HG02588 (cell line): Measurements from ENCODE around the gene FOXA1.
"Not testable (repeated sequence)": the region's sequence is repeated elsewhere in the genome, so short reads cannot be mapped to it uniquely, and the experiment has no call there.

Source experiments
- ATAC-seq: cut with Tn5 transposase; IDR thresholded peaks from one replicate; pipeline ENCODE4 v1.9.1; 2021; ENCODE audit warnings: mild to moderate bottlenecking, moderate library complexity; ENCODE audit not compliant: unreplicated experiment

The FOXA1 gene

DNA sequence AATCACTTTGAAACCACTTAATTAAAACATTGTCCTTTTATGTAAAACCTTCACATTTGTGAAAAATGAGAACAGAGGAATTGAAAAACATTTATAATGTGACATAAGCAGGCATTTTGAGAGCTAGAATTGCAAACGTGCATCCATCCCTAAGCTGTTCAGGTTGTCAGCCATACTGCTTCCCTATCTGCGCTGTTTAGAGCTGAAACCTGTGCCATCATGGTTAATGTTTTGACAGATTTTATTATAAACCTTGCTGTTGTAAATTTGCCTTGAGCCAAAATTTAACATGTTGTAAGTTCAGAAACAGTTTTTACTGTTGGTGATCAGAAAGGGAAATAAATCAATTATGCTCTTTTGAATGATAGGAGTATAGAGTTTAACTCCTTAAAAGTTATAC, 31.9 kb downstream of the FOXA1 start:
- no peak for ATAC-seq

DNA sequence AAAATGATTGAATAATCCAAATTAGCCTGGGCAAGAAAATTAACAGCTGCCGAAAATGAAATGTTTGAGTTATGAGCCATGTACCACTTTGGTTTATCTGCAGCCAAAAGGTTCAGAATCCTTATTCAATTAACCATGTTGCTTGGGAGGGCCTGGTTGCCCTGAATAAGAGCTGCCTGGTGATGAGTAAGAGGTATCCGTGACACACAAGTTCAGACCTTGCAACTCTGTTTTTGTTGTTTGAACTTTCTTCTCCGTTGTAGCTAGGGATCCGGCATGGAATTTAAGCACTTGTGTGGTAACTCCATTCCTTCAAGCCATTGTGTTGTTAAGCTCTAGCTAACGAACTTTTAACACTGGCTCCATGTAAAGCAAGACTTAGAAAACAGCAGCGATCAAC, 35.7 kb downstream of the FOXA1 start:
- ATAC-seq, result no peak

DNA sequence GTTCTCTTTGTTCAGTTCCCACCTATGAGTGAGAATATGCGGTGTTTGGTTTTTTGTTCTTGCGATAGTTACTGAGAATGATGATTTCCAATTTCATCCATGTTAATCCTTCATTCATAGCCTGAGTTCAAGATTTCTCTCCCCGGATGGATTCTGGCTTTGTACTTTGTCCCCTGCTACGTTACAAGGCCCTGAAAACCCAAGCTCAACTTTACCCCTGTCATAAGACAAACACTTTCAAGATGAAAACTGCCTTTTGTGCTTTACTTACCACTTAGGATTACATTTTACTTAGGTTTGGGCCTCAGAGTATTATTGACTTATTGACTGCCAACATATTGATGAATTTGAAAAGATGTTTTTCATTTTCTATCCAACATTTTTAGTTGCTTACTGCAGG, 36.3 kb downstream of the FOXA1 start:
- no peak for ATAC-seq

DNA sequence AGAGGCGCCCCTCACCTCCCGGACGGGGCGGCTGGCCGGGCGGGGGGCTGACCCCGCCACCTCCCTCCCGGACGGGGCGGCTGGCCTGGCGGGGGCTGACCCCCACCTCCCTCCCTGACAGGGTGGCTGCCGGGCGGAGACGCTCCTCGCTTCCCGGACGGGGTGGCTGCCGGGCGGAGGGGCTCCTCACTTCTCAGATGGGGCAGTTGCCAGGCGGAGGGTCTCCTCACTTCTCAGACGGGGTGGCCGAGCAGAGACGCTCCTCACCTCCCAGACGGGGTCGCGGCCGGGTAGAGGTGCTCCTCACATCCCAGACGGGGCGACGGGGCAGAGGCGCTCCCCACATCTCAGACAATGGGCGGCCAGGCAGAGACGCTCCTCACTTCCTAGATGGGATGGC, 39.5 kb downstream of the FOXA1 start:
- not testable (repeated sequence) for ATAC-seq

DNA sequence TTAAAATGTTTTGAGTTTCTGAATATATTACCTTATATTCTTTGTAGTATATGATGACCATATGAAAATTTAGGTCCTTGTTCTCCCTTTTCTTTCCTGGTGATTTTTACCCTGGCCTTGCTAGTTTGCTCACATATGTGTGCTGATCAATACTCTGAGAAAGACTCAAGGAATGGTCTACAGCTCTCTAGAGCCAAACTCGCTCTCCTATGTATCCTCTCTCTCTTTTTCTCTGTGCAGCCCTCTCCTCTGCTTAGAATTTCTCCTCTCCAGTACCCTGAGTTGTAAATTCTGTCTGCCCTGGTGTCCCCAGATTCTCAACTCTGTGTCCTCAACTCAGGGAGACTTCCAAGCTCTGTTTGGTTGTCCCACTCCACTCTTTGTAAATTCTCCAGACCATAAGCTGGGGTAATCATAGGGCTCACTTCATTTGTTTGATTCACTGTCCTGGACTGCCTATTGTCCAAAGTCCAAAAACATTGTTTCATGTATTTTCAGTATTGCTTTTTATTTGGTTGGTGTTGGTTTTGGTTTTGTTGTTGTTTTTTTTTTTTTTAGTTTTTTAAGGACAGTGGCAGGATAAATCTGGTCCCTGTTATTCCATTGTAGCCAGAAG, 41.0 kb downstream of the FOXA1 start:
- no peak for ATAC-seq

DNA sequence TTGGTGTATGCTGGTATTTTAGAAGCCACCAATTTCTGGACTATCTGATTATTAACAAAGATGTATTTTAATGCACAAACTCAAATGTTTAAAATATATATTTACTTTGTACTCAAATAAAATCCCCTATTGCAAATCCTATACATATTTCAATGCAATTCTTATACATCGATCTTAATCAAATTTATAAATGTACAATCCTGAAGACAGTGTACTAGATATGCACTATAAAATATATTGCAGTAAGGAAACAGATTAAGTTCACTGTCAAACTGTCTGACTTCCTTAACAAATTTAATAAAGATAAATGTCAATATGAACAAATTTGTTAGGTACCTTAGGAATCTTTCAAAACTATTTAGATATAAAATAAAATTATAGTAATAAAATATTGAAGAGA, 43.9 kb downstream of the FOXA1 start:
- no peak for ATAC-seq

DNA sequence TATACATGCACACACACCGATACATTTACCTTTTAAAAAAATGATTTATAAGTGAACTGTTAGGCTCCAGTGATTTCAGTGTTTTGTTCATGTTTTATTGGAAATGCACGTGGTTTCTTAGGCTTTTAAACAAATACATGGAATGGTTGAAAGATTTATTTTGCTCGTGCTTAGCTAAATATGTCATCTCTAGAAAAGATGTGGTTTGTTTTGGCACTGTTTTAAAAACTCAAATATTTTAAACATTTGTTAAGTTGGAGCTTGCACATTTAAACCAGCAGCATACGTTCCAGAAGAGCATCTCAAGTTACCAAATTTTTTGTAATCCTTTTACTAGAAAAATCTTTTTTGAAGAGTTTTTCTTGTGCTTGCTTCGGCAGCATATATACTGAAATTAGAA, 44.5 kb downstream of the FOXA1 start:
- no peak for ATAC-seq

DNA sequence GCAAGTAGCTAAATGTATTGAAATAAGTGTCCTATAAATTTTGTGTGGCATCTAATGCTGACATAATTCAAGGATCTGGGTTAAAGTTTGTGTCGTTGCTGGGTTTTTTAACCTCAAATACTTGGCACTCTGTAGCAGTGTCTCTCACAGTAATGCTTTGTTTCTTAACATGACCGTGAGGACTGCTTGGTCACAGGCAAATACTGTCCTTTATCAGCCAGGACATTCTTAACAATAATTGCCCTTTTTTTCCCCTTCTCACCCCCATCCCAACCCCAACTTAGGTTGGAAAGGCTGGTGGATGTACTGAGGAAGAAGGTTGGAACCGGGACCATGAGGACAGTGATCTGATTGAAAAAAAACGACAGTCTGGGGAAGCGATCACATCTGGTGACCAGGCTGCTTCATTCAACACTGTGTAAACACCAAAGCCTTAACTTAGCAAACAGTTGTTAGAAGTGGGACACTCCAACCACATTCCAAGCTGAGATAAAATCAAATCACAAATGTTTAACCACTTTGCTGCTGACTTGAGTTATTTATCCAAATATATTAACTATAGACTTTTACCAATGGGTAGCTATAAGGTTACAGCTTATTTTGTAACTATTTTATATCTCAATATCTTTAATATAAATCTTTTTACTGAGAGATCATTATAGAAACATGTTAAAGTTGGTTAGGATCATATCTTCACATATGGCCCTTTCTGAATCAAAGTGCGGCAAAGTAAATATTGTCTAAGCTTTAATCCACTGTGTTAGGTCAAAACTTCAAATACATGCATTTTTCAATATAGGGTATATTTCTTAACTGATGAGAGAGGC, 48.2 kb downstream of the FOXA1 start:
- no peak for ATAC-seq

DNA sequence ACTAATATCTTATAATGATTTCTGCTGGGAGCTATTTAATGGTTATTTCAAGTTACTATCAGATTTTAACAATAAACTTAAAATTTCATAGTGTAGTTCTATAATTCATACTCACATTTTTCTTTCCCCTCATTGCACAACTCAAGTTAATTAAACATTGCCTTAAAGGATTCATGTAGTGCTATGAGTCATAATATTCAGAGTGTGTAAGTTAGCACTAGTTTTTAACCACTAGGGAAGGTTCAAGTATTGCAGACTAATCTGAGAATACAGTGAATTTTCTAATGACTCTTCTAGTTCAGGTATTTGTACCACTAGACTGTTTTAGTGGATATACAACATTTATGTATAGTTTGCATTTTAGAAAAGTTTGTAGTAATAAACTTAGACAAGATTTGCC, 49.9 kb downstream of the FOXA1 start:
- ATAC-seq, result no peak

DNA sequence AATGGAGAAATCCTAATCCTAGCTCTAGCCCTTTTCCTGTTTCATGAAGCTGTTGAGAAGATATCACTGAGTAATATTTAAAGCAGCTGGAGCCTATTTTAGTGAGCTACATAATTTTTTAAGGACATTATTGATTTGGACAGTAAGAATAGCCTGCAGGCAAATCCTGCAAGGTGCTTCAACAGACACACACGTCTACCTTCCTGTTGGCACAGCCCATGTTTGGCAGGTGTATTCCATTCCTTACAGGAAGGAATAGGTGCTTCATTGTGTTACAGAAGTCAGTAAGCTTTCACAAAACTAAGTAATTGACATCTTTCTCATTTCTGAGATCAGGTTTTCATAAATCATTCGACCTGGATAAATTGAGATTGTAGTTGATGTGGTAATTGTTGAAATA, 50.6 kb downstream of the FOXA1 start:
- ATAC-seq, result no peak

DNA sequence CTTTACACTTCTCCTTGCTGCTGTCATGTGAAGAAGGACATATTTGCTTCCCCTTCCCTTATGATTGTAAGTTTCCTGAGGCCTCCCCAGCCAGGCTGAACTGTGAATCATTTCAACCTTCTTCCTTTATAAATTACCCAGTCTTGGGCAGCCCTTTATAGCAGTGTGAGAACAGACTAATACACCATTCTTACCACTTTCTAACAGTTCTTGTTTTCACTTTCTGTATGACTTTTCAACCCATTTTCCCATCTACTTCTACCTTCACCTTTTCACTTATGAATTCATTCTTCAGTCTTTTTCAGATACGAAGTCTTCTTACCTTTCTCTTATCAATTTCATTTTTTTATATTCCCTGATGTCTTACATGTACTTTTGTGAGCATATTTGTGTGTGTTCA, 55.1 kb downstream of the FOXA1 start:
- ATAC-seq, result no peak
